Measurements from ENCODE around the gene PCDH15.

PCDH15 gene

GRCh38 chr10:54125098-54125747 lies 675.8 kb downstream of the PCDH15 start:
- DNase-seq (ENCODE audit: low read depth): no peak

GRCh38 chr10:54124209-54124885 lies 676.7 kb downstream of the PCDH15 start:
- no peak for DNase-seq (ENCODE audit: low read depth)

GRCh38 chr10:54120806-54121205 lies 680.2 kb downstream of the PCDH15 start:
- no peak for DNase-seq (ENCODE audit: low read depth)

- no peak for DNase-seq (ENCODE audit: low read depth)
Observed at GRCh38 chr10:54108961-54109360, 692.1 kb downstream of the PCDH15 start.

- no peak for DNase-seq (ENCODE audit: low read depth)
Observed at GRCh38 chr10:54096892-54097291, 704.1 kb downstream of the PCDH15 start.

- DNase-seq (ENCODE audit: low read depth): no peak
Observed at GRCh38 chr10:54094321-54094720, 706.7 kb downstream of the PCDH15 start.

- DNase-seq (ENCODE audit: low read depth): no peak
Observed at GRCh38 chr10:54091237-54091636, 709.8 kb downstream of the PCDH15 start.

- no peak for DNase-seq (ENCODE audit: low read depth)
Observed at GRCh38 chr10:54081950-54082349, 719.1 kb downstream of the PCDH15 start.

GRCh38 chr10:54067361-54067760 lies 733.7 kb downstream of the PCDH15 start:
- no peak for DNase-seq (ENCODE audit: low read depth)

GRCh38 chr10:54066646-54067045 lies 734.4 kb downstream of the PCDH15 start:
- no peak for DNase-seq (ENCODE audit: low read depth)

- DNase-seq (ENCODE audit: low read depth): no peak
Observed at GRCh38 chr10:54065106-54065505, 735.9 kb downstream of the PCDH15 start.

- DNase-seq (ENCODE audit: low read depth): no peak
Observed at GRCh38 chr10:54064215-54064614, 736.8 kb downstream of the PCDH15 start.

GRCh38 chr10:54063514-54063913 lies 737.5 kb downstream of the PCDH15 start:
- no peak for DNase-seq (ENCODE audit: low read depth)

GRCh38 chr10:54060572-54060971 lies 740.5 kb downstream of the PCDH15 start:
- DNase-seq (ENCODE audit: low read depth): no peak

- DNase-seq (ENCODE audit: low read depth): no peak
Observed at GRCh38 chr10:54057357-54057756, 743.7 kb downstream of the PCDH15 start.

GRCh38 chr10:54026340-54026739 lies 774.7 kb downstream of the PCDH15 start:
- no peak for DNase-seq (ENCODE audit: low read depth)

GRCh38 chr10:54011117-54011516 lies 789.9 kb downstream of the PCDH15 start:
- DNase-seq (ENCODE audit: low read depth): no peak

- no peak for DNase-seq (ENCODE audit: low read depth)
Observed at GRCh38 chr10:54010337-54010933, 790.6 kb downstream of the PCDH15 start.

GRCh38 chr10:54009672-54010071 lies 791.4 kb downstream of the PCDH15 start:
- DNase-seq (ENCODE audit: low read depth): no peak

GRCh38 chr10:54002077-54002476 lies 799.0 kb downstream of the PCDH15 start:
- DNase-seq (ENCODE audit: low read depth): no peak

- no peak for DNase-seq (ENCODE audit: low read depth)
Observed at GRCh38 chr10:53997953-53998352, 803.1 kb downstream of the PCDH15 start.

GRCh38 chr10:53990799-53991238 lies 810.2 kb downstream of the PCDH15 start:
- no peak for DNase-seq (ENCODE audit: low read depth)

GRCh38 chr10:53983431-53983830 lies 817.6 kb downstream of the PCDH15 start:
- DNase-seq (ENCODE audit: low read depth): no peak
